HG02678 (cell line): Measurements from ENCODE around the gene DBR1.
"Not testable (repeated sequence)": the region's sequence is repeated elsewhere in the genome, so short reads cannot be mapped to it uniquely, and the experiment has no call there.

Experiments
- ATAC-seq: cut with Tn5 transposase; IDR thresholded peaks from one replicate; pipeline ENCODE4 v1.9.1; 2021; ENCODE audit warnings: mild to moderate bottlenecking, moderate library complexity; ENCODE audit not compliant: unreplicated experiment

DBR1 gene

GRCh38 chr3:138187296-138188012 is 12.7 kb upstream of the DBR1 start, which contains the start of gene ARMC8:
Gene ARMC8 (plus strand): TSS chr3:138187301. CDS start chr3:138187555, 254 bp downstream.
- ATAC-seq: peak; percentile 59

GRCh38 chr3:138186803-138187295 is 12.1 kb upstream of the DBR1 start:
- ATAC-seq: peak; percentile 91

GRCh38 chr3:138186221-138186620 is 11.5 kb upstream of the DBR1 start:
- no peak for ATAC-seq

- ATAC-seq: no peak
These were observed 10.3 kb upstream of the DBR1 start for GRCh38 chr3:138184994-138185393.

GRCh38 chr3:138180375-138181029 is 5.8 kb upstream of the DBR1 start:
- ATAC-seq: peak; percentile 79

GRCh38 chr3:138173769-138174420 is 826 bp downstream of the DBR1 start:
- no peak for ATAC-seq

GRCh38 chr3:138172625-138173024 is 2.1 kb downstream of the DBR1 start:
- ATAC-seq: no peak

GRCh38 chr3:138165061-138165460 is 9.7 kb downstream of the DBR1 start:
- no peak for ATAC-seq

- ATAC-seq: no peak
These were observed 17.0 kb downstream of the DBR1 start for GRCh38 chr3:138157743-138158142.

GRCh38 chr3:138154534-138154933 is 20.2 kb downstream of the DBR1 start:
- no peak for ATAC-seq

- ATAC-seq: no peak
These were observed 26.2 kb downstream of the DBR1 start for GRCh38 chr3:138148503-138148902.

- ATAC-seq: not testable (repeated sequence)
These were observed 32.5 kb downstream of the DBR1 start for GRCh38 chr3:138142181-138142580.

- no peak for ATAC-seq
These were observed 33.8 kb downstream of the DBR1 start for GRCh38 chr3:138140940-138141339.

- no peak for ATAC-seq
These were observed 35.0 kb downstream of the DBR1 start for GRCh38 chr3:138139691-138140090.

- no peak for ATAC-seq
These were observed 36.9 kb downstream of the DBR1 start for GRCh38 chr3:138137861-138138260.

- no peak for ATAC-seq
These were observed 38.5 kb downstream of the DBR1 start for GRCh38 chr3:138136201-138136600.

- no peak for ATAC-seq
These were observed 38.9 kb downstream of the DBR1 start for GRCh38 chr3:138135833-138136194.

- ATAC-seq: no peak
These were observed 39.4 kb downstream of the DBR1 start for GRCh38 chr3:138135146-138135832.

GRCh38 chr3:138132239-138132638 is 42.5 kb downstream of the DBR1 start, which contains the start of gene A4GNT:
Gene A4GNT (minus strand): TSS chr3:138132390. CDS start chr3:138131256, 1,134 bp downstream.
- ATAC-seq: no peak

GRCh38 chr3:138127636-138128365 is 46.9 kb downstream of the DBR1 start:
- no peak for ATAC-seq
